NT2/D1 (cell line): ENCODE measurements around the gene OSMR.

Experiments
- DNase-seq: peaks from one replicate; pipeline ENCODE4 v3.0.0-alpha.2; 2011; ENCODE audit warnings: low read depth, low spot score
- H3K27me3 ChIP-seq: 2 replicates; pipeline ENCODE4 v1.6.0; 2011; ENCODE audit warnings: mild to moderate bottlenecking; ENCODE audit not compliant: insufficient read length, insufficient read depth
- H3K36me3 ChIP-seq: 2 replicates; pipeline ENCODE4 v1.6.1; 2011; ENCODE audit warnings: mild to moderate bottlenecking, low read length, mixed read lengths; ENCODE audit not compliant: insufficient read depth, insufficient read length
- H3K4me1 ChIP-seq: 2 replicates; pipeline ENCODE4 v1.5.1; 2011; ENCODE audit not compliant: insufficient read depth, insufficient read length
- H3K4me3 ChIP-seq: 2 replicates; pipeline ENCODE4 v1.5.1; 2011; ENCODE audit warnings: low read depth; ENCODE audit not compliant: insufficient read length
- H3K9ac ChIP-seq: 2 replicates; pipeline ENCODE4 v1.6.0; 2011; ENCODE audit warnings: low read depth; ENCODE audit not compliant: insufficient read length
- H3K9me3 ChIP-seq: 2 replicates; pipeline ENCODE4 v1.5.1; 2011; ENCODE audit warnings: mild to moderate bottlenecking, low read length; ENCODE audit not compliant: insufficient read depth
- SUZ12 ChIP-seq: IDR thresholded peaks from 2 replicates; pipeline ENCODE4 v1.6.1; 2011; ENCODE audit not compliant: insufficient read length, insufficient read depth; ENCODE audit errors: extremely low read depth
- YY1 ChIP-seq: IDR thresholded peaks from 2 replicates; pipeline ENCODE4 v1.6.1; 2011; ENCODE audit not compliant: insufficient read length, insufficient read depth
- ZNF274 ChIP-seq: IDR thresholded peaks from 2 replicates; pipeline ENCODE4 v1.6.1; 2011; ENCODE audit warnings: mild to moderate bottlenecking, low read depth, low read length

Gene OSMR

DNA sequence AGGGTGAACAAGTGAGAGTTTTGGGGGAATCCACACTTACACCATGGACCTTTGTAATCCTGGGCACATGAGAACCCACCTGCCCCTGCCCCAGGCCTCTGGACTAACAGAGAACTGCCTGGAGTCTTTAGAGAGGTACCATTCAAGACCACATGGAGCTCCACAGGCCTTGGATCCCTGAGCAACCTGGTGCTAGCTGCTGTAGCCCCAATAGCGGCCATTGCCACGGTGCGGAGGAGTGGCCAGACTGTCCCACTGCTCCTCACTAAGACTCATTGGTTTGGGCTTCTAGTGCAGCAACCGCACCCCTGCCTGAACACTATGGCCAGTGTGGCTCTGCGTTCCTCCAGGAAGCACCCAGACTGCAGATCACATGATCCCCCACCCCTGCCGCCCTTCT is 45.8 kb downstream of the OSMR start:
- Histone ChIP-seq H3K9me3 (no peaks in the 10 kb centered on the region), H3K27me3 (no peaks in the 10 kb centered on the region), H3K4me1 (no peaks in the 10 kb centered on the region), H3K9ac (no peak overlapping the region), H3K36me3 (no peaks in the 10 kb centered on the region), H3K4me3 (no peak overlapping the region)
- DNase-seq = no peak
- TF ChIP-seq SUZ12 (no peak), YY1 (no peak), ZNF274 (no peak)

DNA sequence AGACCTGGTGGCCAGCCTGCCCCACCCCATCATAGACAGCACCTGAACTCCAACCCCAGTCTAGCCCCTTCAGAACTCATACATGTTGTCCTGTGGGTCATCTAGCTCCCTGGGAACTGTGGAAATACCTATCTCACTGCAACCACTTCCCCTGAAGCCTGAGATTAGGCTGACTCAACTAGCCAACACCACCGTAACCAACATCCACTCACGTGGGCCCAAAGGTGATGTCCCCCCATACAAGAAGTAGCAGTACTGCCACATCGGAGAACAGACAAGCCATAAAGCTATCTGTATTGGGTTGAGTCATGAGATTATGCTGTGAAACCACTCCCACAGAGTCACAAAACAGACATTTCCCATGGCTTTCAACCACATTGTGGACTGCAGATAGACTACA is 46.6 kb downstream of the OSMR start:
- Histone ChIP-seq H3K9ac (no peak overlapping the region), H3K36me3 (no peaks in the 10 kb centered on the region), H3K4me1 (no peaks in the 10 kb centered on the region), H3K9me3 (no peaks in the 10 kb centered on the region), H3K27me3 (no peaks in the 10 kb centered on the region), H3K4me3 (no peak overlapping the region)
- TF ChIP-seq YY1 = no peak
- no peak for TF ChIP-seq ZNF274
- TF ChIP-seq SUZ12 = no peak
- DNase-seq = no peak

GRCh38 chr5:38896760-38897159 is 50.9 kb downstream of the OSMR start:
- H3K4me1 ChIP-seq = no peaks in the 10 kb centered on the region
- H3K36me3 ChIP-seq = no peaks in the 10 kb centered on the region
- H3K9me3 ChIP-seq = no peaks in the 10 kb centered on the region
- no peak for DNase-seq
- no peak overlapping the region for H3K4me3 ChIP-seq
- no peaks in the 10 kb centered on the region for H3K27me3 ChIP-seq
- TF ChIP-seq ZNF274 = no peak
- no peak for TF ChIP-seq YY1
- no peak overlapping the region for H3K9ac ChIP-seq

DNA sequence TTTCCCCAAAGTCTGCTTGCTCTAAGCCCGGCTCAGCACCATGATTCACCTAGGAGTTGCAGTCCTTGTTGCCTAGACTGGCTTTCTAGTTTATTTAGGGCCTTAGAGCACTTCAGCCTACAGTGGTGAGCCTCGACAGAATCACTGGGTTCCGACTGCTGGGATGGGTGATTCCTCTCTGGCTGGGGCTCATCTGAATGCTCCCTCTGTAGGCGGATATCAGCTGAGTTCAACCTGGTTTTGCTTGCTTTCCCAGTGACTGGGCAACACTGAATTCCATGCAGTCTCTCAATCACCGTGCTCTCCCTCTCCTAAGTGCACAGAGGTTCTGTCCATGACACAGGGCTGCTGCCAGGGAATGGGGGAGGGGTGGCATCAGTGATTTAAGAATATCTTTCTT is 54.1 kb downstream of the OSMR start:
- Histone ChIP-seq H3K36me3 (no peaks in the 10 kb centered on the region), H3K27me3 (no peaks in the 10 kb centered on the region), H3K4me1 (no peaks in the 10 kb centered on the region), H3K4me3 (no peak overlapping the region), H3K9ac (no peak overlapping the region), H3K9me3 (no peaks in the 10 kb centered on the region)
- no peak for DNase-seq
- TF ChIP-seq SUZ12 (no peak), ZNF274 (no peak), YY1 (no peak)

GRCh38 chr5:38905516-38905915 is 59.7 kb downstream of the OSMR start:
- TF ChIP-seq SUZ12 = no peak
- TF ChIP-seq ZNF274 = no peak
- TF ChIP-seq YY1 = no peak
- H3K36me3 ChIP-seq = peaks cover 6% of the 10 kb centered on the region
- no peaks in the 10 kb centered on the region for H3K4me1 ChIP-seq
- H3K9me3 ChIP-seq = 0 out of 2 replicates have a peak, but pooled peaks cover 11% of the 10 kb centered on the region
- DNase-seq = no peak
- H3K4me3 ChIP-seq = no peak overlapping the region
- H3K9ac ChIP-seq = no peak overlapping the region
- no peaks in the 10 kb centered on the region for H3K27me3 ChIP-seq

- no peak for DNase-seq
- no peak overlapping the region for H3K4me3 ChIP-seq
- H3K36me3 ChIP-seq = peaks cover 6% of the 10 kb centered on the region
- H3K9ac ChIP-seq = no peak overlapping the region
- no peaks in the 10 kb centered on the region for H3K4me1 ChIP-seq
- 0 out of 2 replicates have a peak, but pooled peaks cover 11% of the 10 kb centered on the region for H3K9me3 ChIP-seq
- H3K27me3 ChIP-seq = no peaks in the 10 kb centered on the region
- no peak for TF ChIP-seq ZNF274
- TF ChIP-seq SUZ12 = no peak
- no peak for TF ChIP-seq YY1
Measured at GRCh38 chr5:38906503-38906902, 60.7 kb downstream of the OSMR start.

GRCh38 chr5:38911933-38912332 is 66.1 kb downstream of the OSMR start:
- Histone ChIP-seq H3K9me3 (0 out of 2 replicates have a peak, but pooled peaks cover 11% of the 10 kb centered on the region), H3K27me3 (no peaks in the 10 kb centered on the region), H3K36me3 (peaks cover 6% of the 10 kb centered on the region), H3K4me1 (no peaks in the 10 kb centered on the region), H3K9ac (no peak overlapping the region), H3K4me3 (no peak overlapping the region)
- DNase-seq = no peak
- TF ChIP-seq SUZ12 (no peak), ZNF274 (no peak), YY1 (no peak)
